Posterior vena cava (tissue), 2 donors: Measurements from ENCODE around the gene TCTA. TPM values are rescaled to one million over a fixed set of nuclear protein-coding genes. Genes with fewer than 3 reads are reported as not detected.

Experiments used
- DNase-seq: peaks from one replicate; pipeline ENCODE4 v3.0.0-alpha.2; 2020; ENCODE audit warnings: low spot score
- intact Hi-C, 2 donors: fragments of 100-400 bp; cut with DNase I; formaldehyde crosslinking; loops; one replicate each; pipeline versions ENCODE4 v1.14.1 to v1.14.2; 2022 to 2023
- total RNA-seq, 2 donors: library from RNA; stranded (reverse); fragmentation: NEBNext Ultra II Directional; extraction: Animal tissue kit (Norgen Biotek cat#: 25700); gene quantifications; one replicate each; pipeline ENCODE4 v1.2.1, GENCODE V29; 2021
- donor health status: DM: yes; HTN: yes; CAD: no.
- donor health status: DM: yes; HTN: yes; CAD: no.

The TCTA gene
- total RNA-seq, 2 donors from 2014 or later: 20.8 to 33.6 TPM

- DNase-seq: no peak
- intact Hi-C loops: loop anchor here in 1 of 2 donors (10.0 kb wide), 1 partner anchor 52 kb away; the partner anchor contains the start of gene GPX1
These were observed 5.4 kb upstream of the TCTA start for GRCh38 chr3:49406571-49407565.

- intact Hi-C loops: loop anchor here in 1 of 2 donors (5.0 to 10.0 kb wide), 2 partner anchors 33 to 55 kb away; partner anchors contain the start of gene GPX1
- DNase-seq: no peak
These were observed 2.0 kb upstream of the TCTA start for GRCh38 chr3:49410066-49410845.

- intact Hi-C loops: loop anchor here in 1 of 2 donors (5.0 to 10.0 kb wide), 2 partner anchors 34 to 56 kb away; partner anchors contain the start of gene GPX1
- DNase-seq: no peak
These were observed 1.2 kb upstream of the TCTA start for GRCh38 chr3:49410846-49411534.

GRCh38 chr3:49411535-49411967, 672 bp upstream of the TCTA start:
- intact Hi-C loops: loop anchor here in 1 of 2 donors (5.0 to 10.0 kb wide), 2 partner anchors 34 to 57 kb away; partner anchors contain the start of gene GPX1
- DNase-seq: peak; percentile 89

GRCh38 chr3:49412632-49413337, 562 bp downstream of the TCTA start:
- no peak for DNase-seq
- intact Hi-C loops: loop anchor here in 1 of 2 donors (5.0 to 10.0 kb wide), 2 partner anchors 35 to 58 kb away; partner anchors contain the start of gene GPX1

GRCh38 chr3:49413338-49413734, 1.1 kb downstream of the TCTA start:
- intact Hi-C loops: loop anchor here in 1 of 2 donors (5.0 to 10.0 kb wide), 2 partner anchors 36 to 59 kb away; partner anchors contain the start of gene GPX1
- no peak for DNase-seq

- intact Hi-C loops: loop anchor here in 1 of 2 donors (5.0 to 10.0 kb wide), 2 partner anchors 37 to 60 kb away; partner anchors contain the start of gene GPX1
- no peak for DNase-seq
These were observed 2.5 kb downstream of the TCTA start for GRCh38 chr3:49414753-49415152.

- intact Hi-C loops: loop anchor here in 1 of 2 donors (10.0 kb wide), 1 partner anchor 61 kb away; the partner anchor contains the start of gene GPX1
These were observed 3.8 kb downstream of the TCTA start for GRCh38 chr3:49415931-49416601.

GRCh38 chr3:49416867-49417266, 4.6 kb downstream of the TCTA start:
- intact Hi-C loops: loop anchor here in 1 of 2 donors (10.0 kb wide), 1 partner anchor 62 kb away; the partner anchor contains the start of gene GPX1
- no peak for DNase-seq

More at GRCh38 chr3:49415931-49416601, 3.8 kb downstream of the TCTA start:
- no peak for DNase-seq

GRCh38 chr3:49417516-49418120, 5.4 kb downstream of the TCTA start:
- intact Hi-C loops: loop anchor here in 1 of 2 donors (10.0 kb wide), 1 partner anchor 63 kb away; the partner anchor contains the start of gene GPX1
- DNase-seq: no peak

- no peak for DNase-seq
- intact Hi-C loops: no loop called here
These were observed 9.7 kb downstream of the TCTA start for GRCh38 chr3:49421890-49422378.

GRCh38 chr3:49422379-49423248, 10.4 kb downstream of the TCTA start, which contains the start of gene AMT:
Gene AMT, minus strand, starts transcription at chr3:49422473. Its CDS starts 23 bp downstream, at chr3:49422450.
- intact Hi-C loops: no loop called here
- peak; percentile 87 for DNase-seq

GRCh38 chr3:49424816-49425215, 12.6 kb downstream of the TCTA start:
- intact Hi-C loops: no loop called here
- DNase-seq: no peak

- intact Hi-C loops: no loop called here
- DNase-seq: no peak
These were observed 15.4 kb downstream of the TCTA start for GRCh38 chr3:49427586-49427985.

- intact Hi-C loops: loop anchor here in 1 of 2 donors (1.0 kb wide), 1 partner anchor 38 kb away; no protein-coding TSS in a partner anchor
- DNase-seq: no peak
These were observed 16.5 kb downstream of the TCTA start for GRCh38 chr3:49428752-49429080.

GRCh38 chr3:49434731-49435130, 22.5 kb downstream of the TCTA start:
- no peak for DNase-seq
- intact Hi-C loops: no loop called here
